B cell (primary cell): ENCODE measurements around the gene CAMK2D. TPM values are rescaled to one million over a fixed set of nuclear protein-coding genes. Genes with fewer than 3 reads are reported as not detected.

Experiments
- ATAC-seq: fragments of 200-7000 bp; cut with Tn5 transposase; one replicate; pipeline ENCODE4 v1.10.0; 2021; ENCODE audit warnings: low read depth, mild to moderate bottlenecking, moderate number of reproducible peaks, moderate library complexity
- CTCF ChIA-PET: fragments of 350-600 bp; sonication (Branson Sonifier 250); formaldehyde crosslinking; loops from one replicate; lab custom pipeline; 2021; ENCODE audit warnings: antibody characterized with exemption, inconsistent platforms; lab: Charles Lee
- POLR2A ChIA-PET: fragments of 350-600 bp; sonication (Branson Sonifier 250); formaldehyde crosslinking; loops from one replicate; lab custom pipeline; 2021; ENCODE audit warnings: antibody characterized with exemption; lab: Charles Lee
- DNase-seq: peaks from one replicate; pipeline ENCODE4 v3.0.0; 2013
- H2AFZ ChIP-seq: 2 replicates; pipeline ENCODE4 v1.6.1; 2012; ENCODE audit warnings: mild to moderate bottlenecking, low read depth, low read length; ENCODE audit not compliant: insufficient read depth, poor library complexity, severe bottlenecking
- H3K27ac ChIP-seq, 2 donors: 1 replicate in 1 of 2; 2 replicates in 1 of 2; pipeline ENCODE4 v1.5.1; 2012 to 2013; ENCODE audit warnings: low read length in 2 of 2, mild to moderate bottlenecking in 2 of 2, moderate library complexity in 1 of 2
- H3K27me3 ChIP-seq, 4 experiments: fragments of 200-600 bp in 1 of 4; sonication (generic) in 1 of 4; replicated peaks in 1 of 4; 1 replicate in 2 of 4; 2 replicates in 2 of 4; pipeline versions ENCODE4 v1.6.1 to v1.7.0; 2013 to 2016; ENCODE audit warnings: low read length in 3 of 4, mild to moderate bottlenecking in 2 of 4, mixed read lengths in 1 of 4, moderate library complexity in 1 of 4; ENCODE audit not compliant: insufficient read depth in 4 of 4, control insufficient read depth in 3 of 4; ENCODE audit errors: control extremely low read depth in 1 of 4
- H3K36me3 ChIP-seq, 2 experiments: replicated peaks in 1 of 2; 1 replicate in 1 of 2; 2 replicates in 1 of 2; pipeline versions ENCODE4 v1.6.1 to v1.7.1; 2013; ENCODE audit warnings: low read length in 1 of 2; ENCODE audit not compliant: insufficient read depth in 2 of 2, control insufficient read depth in 1 of 2; ENCODE audit errors: control extremely low read depth in 1 of 2, extremely low read depth in 1 of 2
- H3K4me1 ChIP-seq, 2 donors: fragments of 200-600 bp in 1 of 2; sonication (generic) in 1 of 2; 1 replicate in 1 of 2; 2 replicates in 1 of 2; pipeline versions ENCODE4 v1.5.1 to v1.6.1; 2013 to 2017; ENCODE audit warnings: low read length in 2 of 2; ENCODE audit not compliant: control insufficient read depth in 2 of 2, insufficient read depth in 2 of 2
- H3K4me2 ChIP-seq: replicated peaks from 2 replicates; pipeline ENCODE3; 2012; ENCODE audit warnings: mild to moderate bottlenecking, low read depth, low read length; ENCODE audit not compliant: poor library complexity, severe bottlenecking
- H3K4me3 ChIP-seq, 5 experiments: fragments of 200-600 bp in 1 of 5; sonication (generic) in 1 of 5; 1 replicate in 3 of 5; 2 replicates in 2 of 5; pipeline versions ENCODE4 v1.5.1 to v1.7.0; 2011 to 2016; ENCODE audit warnings: low read length in 4 of 5, mild to moderate bottlenecking in 4 of 5, low read depth in 2 of 5, control low read depth in 1 of 5, moderate library complexity in 1 of 5; ENCODE audit not compliant: insufficient read depth in 1 of 5; ENCODE audit errors: control extremely low read depth in 1 of 5, extremely low read depth in 1 of 5
- H3K79me2 ChIP-seq: fragments of 200-600 bp; sonication (generic); one replicate; pipeline ENCODE4 v1.6.0; 2016; ENCODE audit warnings: low read length; ENCODE audit not compliant: control insufficient read depth, insufficient read depth
- H3K9ac ChIP-seq: fragments of 200-600 bp; sonication (generic); 2 replicates; pipeline ENCODE4 v1.6.1; 2017; ENCODE audit warnings: mild to moderate bottlenecking, low read length, moderate library complexity
- H3K9me3 ChIP-seq, 3 donors: one replicate each; pipeline versions ENCODE4 v1.6.1 to v1.7.1; 2013; ENCODE audit warnings: low read length in 2 of 3; ENCODE audit not compliant: control insufficient read depth in 2 of 3, insufficient read depth in 1 of 3; ENCODE audit errors: control extremely low read depth in 1 of 3
- H4K20me1 ChIP-seq: 2 replicates; pipeline ENCODE4 v1.6.0; 2012; ENCODE audit warnings: mild to moderate bottlenecking, low read length; ENCODE audit not compliant: insufficient read depth, control insufficient read depth, poor library complexity, severe bottlenecking
- H3K27ac Mint-ChIP-seq: one replicate; pipeline ENCODE4 v1.8.0; 2021; ENCODE audit warnings: mixed read lengths
- H3K27me3 Mint-ChIP-seq: one replicate; pipeline ENCODE4 v1.8.0; 2021; ENCODE audit warnings: mixed read lengths
- H3K4me1 Mint-ChIP-seq: one replicate; pipeline ENCODE4 v1.8.0; 2021; ENCODE audit warnings: mixed read lengths
- H3K4me3 Mint-ChIP-seq: one replicate; pipeline ENCODE4 v1.8.0; 2021; ENCODE audit warnings: mixed read lengths
- H3K9me3 Mint-ChIP-seq: one replicate; pipeline ENCODE4 v1.8.0; 2022; ENCODE audit warnings: mixed read lengths; ENCODE audit not compliant: insufficient read depth
- CTCF ChIP-seq: fragments of 200-600 bp; IDR thresholded peaks from one replicate; pipeline ENCODE4 v1.8.0; 2022; ENCODE audit warnings: antibody characterized with exemption, mild to moderate bottlenecking
- EZH2 ChIP-seq: IDR thresholded peaks from 2 replicates; pipeline ENCODE4 v1.6.1; 2012; ENCODE audit warnings: borderline replicate concordance, low read depth, mild to moderate bottlenecking, moderate library complexity, low read length; ENCODE audit not compliant: insufficient read depth, poor library complexity, severe bottlenecking
- WGBS: methylation state at CpG from one replicate; pipeline ENCODE4 v1.1.5; 2013; ENCODE audit warnings: missing lambda C conversion rate; ENCODE audit not compliant: insufficient coverage; 5-methylcytosine and 5-hydroxymethylcytosine counted together
- intact Hi-C: fragments of 100-400 bp; cut with micrococcal nuclease; formaldehyde crosslinking; loops from one replicate; pipeline ENCODE4 v1.10.0; 2022
- polyA plus RNA-seq: library from polyadenylated mRNA; depleted of rRNA; stranded (reverse); fragments of >200 nt; gene quantifications from 2 replicates; pipeline ENCODE4 v1.2.3, GENCODE V29; 2012
- total RNA-seq, 2 donors: library from RNA; stranded (reverse); fragments of 120-200 nt in 1 of 2; gene quantifications; 1 replicate in 1 of 2; 2 replicates in 1 of 2; pipeline versions ENCODE4 v1.2.3 to v1.2.4, GENCODE V29; 2013 to 2022

CAMK2D gene
- total and polyA plus RNA-seq, 2 donors (not counting 1 experiment from before 2014, with no cell fraction given): 26.3 to 57.0 TPM

GRCh38 chr4:113769744-113770143, 8.2 kb upstream of the CAMK2D start:
- TF ChIP-seq EZH2 (no peak), CTCF (no peak)

GRCh38 chr4:113768952-113769351, 7.4 kb upstream of the CAMK2D start:
- Histone ChIP-seq H3K79me2 (no peaks in the 10 kb centered on the region), H3K9ac (no peak overlapping the region), H3K36me3 (no peaks in the 10 kb centered on the region), H3K27ac (no peak overlapping the region), H3K4me2 (no peak overlapping the region), H3K4me3 (no peak overlapping the region), H3K9me3 (peaks cover 0 to 11% (median 0%) of the 10 kb centered on the region in 3 donors), H4K20me1 (no peaks in the 10 kb centered on the region), H3K27me3 (peaks cover 0 to 2% (median 0%) of the 10 kb centered on the region in 4 experiments), H3K4me1 (peaks cover 2 to 4% of the 10 kb centered on the region in 2 donors), H2AFZ (no peak overlapping the region)
- DNase-seq (no peak), ATAC-seq (no peak)
- Mint-ChIP-seq H3K4me3 (no peak overlapping the region), H3K27ac (no peak overlapping the region), H3K9me3 (no peaks in the 10 kb centered on the region), H3K27me3 (peaks cover 7% of the 10 kb centered on the region), H3K4me1 (peaks cover 6% of the 10 kb centered on the region)
- POLR2A ChIA-PET: no interaction called here
- CTCF ChIA-PET: interaction anchor here (1.7 kb wide), 1 partner anchor 14 kb away, joined by 5 read pairs; no protein-coding TSS in a partner anchor
- intact Hi-C loops: no loop called here
- WGBS: 92% methylated on average over 2 of the region's 2 CpGs
- TF ChIP-seq EZH2 (no peak), CTCF (no peak)

More at GRCh38 chr4:113769744-113770143, 8.2 kb upstream of the CAMK2D start:
- peaks cover 6% of the 10 kb centered on the region for H3K4me1 Mint-ChIP-seq
- H3K9ac ChIP-seq: no peak overlapping the region
- H3K27me3 Mint-ChIP-seq: peaks cover 11% of the 10 kb centered on the region
- ChIA-PET CTCF (no interaction called here), POLR2A (no interaction called here)
- H3K36me3 ChIP-seq: no peaks in the 10 kb centered on the region
- DNase-seq (no peak), ATAC-seq (no peak)
- peaks cover 0 to 5% (median under 1%) of the 10 kb centered on the region in 4 experiments for H3K27me3 ChIP-seq
- H4K20me1 ChIP-seq: no peaks in the 10 kb centered on the region
- no CpG with 5 or more reads among the region's 2 CpGs for WGBS
- H3K9me3 ChIP-seq: peaks cover 0 to 11% (median 0%) of the 10 kb centered on the region in 3 donors
- no peaks in the 10 kb centered on the region for H3K9me3 Mint-ChIP-seq
- H3K4me1 ChIP-seq: peaks cover 2 to 4% of the 10 kb centered on the region in 2 donors
- H3K79me2 ChIP-seq: no peaks in the 10 kb centered on the region
- no peak overlapping the region for H3K4me3 ChIP-seq
- H3K4me3 Mint-ChIP-seq: no peak overlapping the region
- no peak overlapping the region for H3K27ac Mint-ChIP-seq
- intact Hi-C loops: no loop called here
- H3K27ac ChIP-seq: no peak overlapping the region
- no peak overlapping the region for H2AFZ ChIP-seq
- no peak overlapping the region for H3K4me2 ChIP-seq
